Testis (tissue), 3 donors: ENCODE data around the gene SCN4B. TPM values are rescaled to one million over a fixed set of nuclear protein-coding genes. Genes with fewer than 3 reads are reported as not detected.

Experiments
- DNase-seq: peaks from one replicate; pipeline ENCODE4 v3.0.0-alpha.2; 2019
- H3K27ac ChIP-seq, 2 donors: fragments of 200-600 bp; sonication (generic); one replicate each; pipeline ENCODE4 v1.5.1; 2019
- H3K27me3 ChIP-seq: fragments of 200-600 bp; sonication (generic); one replicate; pipeline ENCODE4 v1.5.1; 2019
- H3K36me3 ChIP-seq: fragments of 200-600 bp; sonication (generic); one replicate; pipeline ENCODE4 v1.5.1; 2017; ENCODE audit warnings: low read depth; ENCODE audit errors: missing control alignments
- H3K4me1 ChIP-seq: fragments of 200-600 bp; sonication (generic); one replicate; pipeline ENCODE4 v1.5.1; 2019
- H3K4me3 ChIP-seq, 2 donors: fragments of 200-600 bp; sonication (generic); one replicate each; pipeline ENCODE4 v1.5.1; 2017 to 2019
- H3K9me3 ChIP-seq: fragments of 200-600 bp; sonication (generic); one replicate; pipeline ENCODE4 v1.5.1; 2017
- POLR2A ChIP-seq: fragments of 450-650 bp; IDR thresholded peaks from one replicate; pipeline ENCODE4 v1.6.1; 2017; ENCODE audit warnings: antibody characterized with exemption, mild to moderate bottlenecking, moderate library complexity
- WGBS, 2 donors: methylation state at CpG; one replicate each; pipeline ENCODE4 v1.1.5; 2018; 5-methylcytosine and 5-hydroxymethylcytosine counted together
- intact Hi-C: fragments of 100-400 bp; cut with DNase I; formaldehyde crosslinking; loops from one replicate; pipeline ENCODE4 v1.15.1; 2023; ENCODE audit warnings: low total_unique reads
- polyA plus RNA-seq: library from polyadenylated mRNA; stranded (reverse); fragments of 350-450 nt; fragmentation: Illumina TruSeq; extraction: RNeasy Lipid Tissue Mini Kit (QIAGEN cat#74804); gene quantifications from one replicate; pipeline ENCODE4 v1.2.3, GENCODE V29; 2014; ENCODE audit warnings: low read depth, low replicate concordance; ENCODE audit not compliant: insufficient read depth
- total RNA-seq, 2 donors: library from RNA; depleted of rRNA; stranded (reverse); fragments of >200 nt; gene quantifications; one replicate each; pipeline ENCODE4 v1.2.3, GENCODE V29; 2016
- TF ChIP-seq, protein P1 (sequence below), 3 experiments: fragments of 450-650 bp in 2 of 3; fragments of 200-600 bp in 1 of 3; sonication (generic) in 1 of 3; IDR thresholded peaks; one replicate each; pipeline ENCODE4 v1.5.1; 2016 to 2019; ENCODE audit warnings: antibody characterized with exemption in 3 of 3, mild to moderate bottlenecking in 2 of 3, moderate library complexity in 1 of 3

Gene SCN4B
- total and polyA plus RNA-seq, 3 donors from 2014 or later, result 1.9 to 4.9 (median 2.0) TPM

GRCh38 chr11:118168751-118169150 is 16.1 kb upstream of the SCN4B start:
- no peaks in the 10 kb centered on the region for H3K27me3 ChIP-seq
- peaks cover 4% of the 10 kb centered on the region for H3K4me1 ChIP-seq
- H3K9me3 ChIP-seq, result no peaks in the 10 kb centered on the region
- DNase-seq, result no peak
- no peaks in the 10 kb centered on the region for H3K36me3 ChIP-seq
- no peak overlapping the region for H3K4me3 ChIP-seq
- 87 to 92% methylated on average over 3 of the region's 3 CpGs for whole genome bisulfite sequencing, 2 donors
- no peak overlapping the region for H3K27ac ChIP-seq
- TF ChIP-seq POLR2A, result no peak
- TF ChIP-seq, protein P1, sequence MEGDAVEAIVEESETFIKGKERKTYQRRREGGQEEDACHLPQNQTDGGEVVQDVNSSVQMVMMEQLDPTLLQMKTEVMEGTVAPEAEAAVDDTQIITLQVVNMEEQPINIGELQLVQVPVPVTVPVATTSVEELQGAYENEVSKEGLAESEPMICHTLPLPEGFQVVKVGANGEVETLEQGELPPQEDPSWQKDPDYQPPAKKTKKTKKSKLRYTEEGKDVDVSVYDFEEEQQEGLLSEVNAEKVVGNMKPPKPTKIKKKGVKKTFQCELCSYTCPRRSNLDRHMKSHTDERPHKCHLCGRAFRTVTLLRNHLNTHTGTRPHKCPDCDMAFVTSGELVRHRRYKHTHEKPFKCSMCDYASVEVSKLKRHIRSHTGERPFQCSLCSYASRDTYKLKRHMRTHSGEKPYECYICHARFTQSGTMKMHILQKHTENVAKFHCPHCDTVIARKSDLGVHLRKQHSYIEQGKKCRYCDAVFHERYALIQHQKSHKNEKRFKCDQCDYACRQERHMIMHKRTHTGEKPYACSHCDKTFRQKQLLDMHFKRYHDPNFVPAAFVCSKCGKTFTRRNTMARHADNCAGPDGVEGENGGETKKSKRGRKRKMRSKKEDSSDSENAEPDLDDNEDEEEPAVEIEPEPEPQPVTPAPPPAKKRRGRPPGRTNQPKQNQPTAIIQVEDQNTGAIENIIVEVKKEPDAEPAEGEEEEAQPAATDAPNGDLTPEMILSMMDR (IDR thresholded peaks at IDR 0.05), result no peak
- intact Hi-C loops, result no loop called here

DNA sequence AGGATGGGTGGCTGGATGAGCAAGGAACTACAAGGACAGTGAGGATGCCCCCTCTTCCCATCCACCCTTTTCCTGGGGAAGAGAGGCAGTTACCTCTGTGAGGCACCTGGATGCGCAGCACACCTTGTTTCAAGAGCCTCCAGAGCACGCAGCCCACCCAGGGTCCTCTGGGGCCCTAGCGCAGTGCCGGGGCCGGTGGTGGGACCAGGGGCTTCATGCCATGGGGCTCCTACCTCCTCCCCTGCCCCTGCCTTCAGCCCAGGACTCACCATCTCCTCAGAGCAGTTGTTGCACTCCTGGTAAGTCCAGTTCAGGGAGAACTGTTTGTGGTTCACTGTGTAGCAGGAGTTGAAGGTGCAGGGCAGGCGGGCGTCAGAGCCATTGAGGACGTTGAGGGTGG is 15.7 kb upstream of the SCN4B start:
- H3K4me1 ChIP-seq, result peaks cover 4% of the 10 kb centered on the region
- intact Hi-C loops, result no loop called here
- no peak overlapping the region for H3K4me3 ChIP-seq
- TF ChIP-seq, protein P1 (IDR thresholded peaks at IDR 0.05), result no peak
- no peak for TF ChIP-seq POLR2A
- no peaks in the 10 kb centered on the region for H3K9me3 ChIP-seq
- H3K27me3 ChIP-seq, result no peaks in the 10 kb centered on the region
- no peak overlapping the region for H3K27ac ChIP-seq
- WGBS, 2 donors, result 96 to 100% methylated on average over 2 to 8 of the region's 8 CpGs
- no peak for DNase-seq
- no peaks in the 10 kb centered on the region for H3K36me3 ChIP-seq

DNA sequence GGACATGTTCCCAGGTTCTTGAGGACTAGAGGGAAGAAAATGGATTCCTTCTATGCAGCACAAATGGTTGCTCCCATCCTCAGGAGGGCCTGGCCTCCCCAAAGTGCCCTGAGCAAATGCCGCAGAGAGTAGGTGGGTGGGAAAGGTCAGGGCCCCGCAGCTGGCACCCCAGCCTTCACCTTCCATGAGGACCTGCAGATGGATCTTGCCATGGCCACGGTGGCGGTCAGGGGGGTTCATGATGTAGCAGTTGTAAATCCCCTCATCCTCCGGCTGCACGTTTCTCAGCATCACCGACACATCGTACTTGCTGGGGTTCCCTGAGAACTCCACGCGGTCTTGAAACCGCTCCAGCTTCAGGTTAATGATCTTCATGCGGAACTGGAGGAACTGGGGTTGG is 15.3 kb upstream of the SCN4B start:
- Histone ChIP-seq H3K4me1 (peaks cover 4% of the 10 kb centered on the region), H3K36me3 (no peaks in the 10 kb centered on the region), H3K9me3 (no peaks in the 10 kb centered on the region), H3K27ac (no peak overlapping the region), H3K4me3 (no peak overlapping the region), H3K27me3 (no peaks in the 10 kb centered on the region)
- WGBS, 2 donors, result 91 to 92% methylated on average over 8 to 12 of the region's 12 CpGs
- DNase-seq, result no peak
- TF ChIP-seq POLR2A, result no peak
- TF ChIP-seq, protein P1 (IDR thresholded peaks at IDR 0.05), result no peak
- intact Hi-C loops, result no loop called here

DNA sequence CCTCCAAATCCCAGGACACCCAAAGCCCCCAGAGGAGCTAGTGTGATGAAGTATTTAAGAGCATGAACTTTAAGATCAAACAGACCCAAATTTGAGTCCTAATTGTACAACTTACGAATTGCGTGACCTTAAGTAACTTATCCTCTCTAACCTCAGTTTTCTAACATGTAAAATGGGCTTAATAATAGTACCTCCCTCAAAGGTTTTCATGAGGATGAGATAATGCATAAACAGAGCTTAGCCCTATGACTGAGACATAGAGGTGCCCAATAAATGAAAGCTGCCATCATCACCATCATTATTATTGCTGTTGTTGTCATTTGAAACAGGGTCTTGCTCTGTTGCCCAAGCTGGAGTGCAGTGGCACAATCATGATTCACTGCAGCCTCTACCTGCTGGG is 14.6 kb upstream of the SCN4B start:
- peaks cover 4% of the 10 kb centered on the region for H3K4me1 ChIP-seq
- 97% methylated on average over 2 of the region's 2 CpGs for whole genome bisulfite sequencing, 2 donors
- H3K9me3 ChIP-seq, result no peaks in the 10 kb centered on the region
- H3K36me3 ChIP-seq, result no peaks in the 10 kb centered on the region
- H3K27me3 ChIP-seq, result no peaks in the 10 kb centered on the region
- no peak overlapping the region for H3K4me3 ChIP-seq
- DNase-seq, result no peak
- H3K27ac ChIP-seq, result no peak overlapping the region
- intact Hi-C loops, result no loop called here
- TF ChIP-seq POLR2A, result no peak
- TF ChIP-seq, protein P1 (IDR thresholded peaks at IDR 0.05), result no peak

DNA sequence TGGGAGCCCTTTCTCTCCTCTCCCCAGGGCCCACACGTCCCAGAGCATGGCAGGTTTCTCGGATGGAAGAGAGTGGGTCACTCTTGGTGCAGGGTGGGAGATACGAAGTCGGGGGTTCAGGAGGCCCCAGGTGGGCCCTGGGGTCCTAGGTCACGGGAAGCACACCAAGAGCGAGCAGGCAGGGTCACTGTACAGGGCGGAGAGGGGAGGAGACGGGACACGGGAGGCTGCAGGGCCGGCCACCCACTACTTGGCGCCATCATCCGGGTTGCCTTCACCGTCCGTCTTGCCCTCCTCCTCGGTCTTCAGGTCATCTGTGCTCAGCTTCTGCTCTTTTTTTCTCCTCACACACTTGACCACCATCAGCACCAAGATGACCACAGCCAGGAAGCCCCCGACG is 14.0 kb upstream of the SCN4B start:
- intact Hi-C loops, result no loop called here
- H3K27ac ChIP-seq, result no peak overlapping the region
- H3K4me1 ChIP-seq, result no peaks in the 10 kb centered on the region
- 75 to 95% methylated on average over 12 to 17 of the region's 17 CpGs for WGBS, 2 donors
- DNase-seq, result no peak
- H3K27me3 ChIP-seq, result no peaks in the 10 kb centered on the region
- TF ChIP-seq, protein P1 (IDR thresholded peaks at IDR 0.05), result no peak
- TF ChIP-seq POLR2A, result no peak
- no peak overlapping the region for H3K4me3 ChIP-seq
- H3K9me3 ChIP-seq, result no peaks in the 10 kb centered on the region
- H3K36me3 ChIP-seq, result no peaks in the 10 kb centered on the region
